GM18951 (cell line): Measurements from ENCODE around the gene FAM98B.

Experiments used
- POLR2A ChIP-seq: IDR thresholded peaks from 4 replicates; pipeline ENCODE4 v1.6.1; 2011; ENCODE audit warnings: mild to moderate bottlenecking; ENCODE audit not compliant: insufficient read length, insufficient read depth; ENCODE audit errors: extremely low read depth
- in situ Hi-C: fragments of 300-500 bp; cut with MboI; formaldehyde crosslinking; loops from one replicate; pipeline ENCODE4 v1.12.0; 2022; ENCODE audit warnings: low sequenced_read_pairs, mixed read lengths, inconsistent platforms; ENCODE audit not compliant: unreplicated experiment

FAM98B gene

DNA sequence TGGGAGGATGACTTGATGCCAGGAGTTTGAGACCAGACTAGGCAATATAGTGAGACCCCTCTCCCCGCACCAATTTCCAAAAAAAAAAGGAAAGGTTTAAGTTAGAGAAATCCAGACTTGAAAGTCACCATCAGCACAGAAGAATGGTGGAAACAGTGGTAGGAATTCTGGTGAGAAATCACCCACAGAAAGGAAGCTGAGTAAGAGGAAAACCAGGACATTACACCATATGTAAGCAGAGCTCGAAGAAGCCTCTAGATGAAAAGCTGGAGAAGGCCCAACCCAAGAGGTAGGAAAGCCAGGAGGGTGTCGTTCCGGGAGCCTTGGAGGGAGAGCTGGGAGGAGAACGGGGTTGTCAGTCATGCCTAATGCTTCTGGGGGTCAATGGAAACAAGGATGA lies 70.2 kb downstream of the FAM98B start:
- in situ Hi-C loops = no loop called here
- TF ChIP-seq POLR2A = no peak

DNA sequence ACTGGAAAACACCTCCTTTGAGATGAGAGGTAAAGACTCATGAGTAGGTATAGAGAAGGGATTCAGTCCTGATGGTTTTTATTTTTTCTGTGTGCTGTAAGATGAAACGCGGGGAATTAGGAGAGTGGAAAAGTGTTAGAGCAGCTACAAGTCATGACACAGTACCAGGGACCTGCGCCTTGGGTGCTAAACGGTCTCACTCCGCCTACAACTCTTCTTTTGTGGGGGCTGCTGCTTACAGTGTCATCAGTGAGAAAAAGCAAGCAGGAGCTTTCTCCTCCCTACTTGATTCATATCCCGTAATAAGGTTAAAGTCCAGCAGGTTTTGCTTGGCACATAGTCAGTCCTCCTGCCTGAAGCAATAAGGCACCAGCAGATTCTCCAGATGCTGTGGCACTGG lies 71.6 kb downstream of the FAM98B start:
- no peak for TF ChIP-seq POLR2A
- in situ Hi-C loops = no loop called here

DNA sequence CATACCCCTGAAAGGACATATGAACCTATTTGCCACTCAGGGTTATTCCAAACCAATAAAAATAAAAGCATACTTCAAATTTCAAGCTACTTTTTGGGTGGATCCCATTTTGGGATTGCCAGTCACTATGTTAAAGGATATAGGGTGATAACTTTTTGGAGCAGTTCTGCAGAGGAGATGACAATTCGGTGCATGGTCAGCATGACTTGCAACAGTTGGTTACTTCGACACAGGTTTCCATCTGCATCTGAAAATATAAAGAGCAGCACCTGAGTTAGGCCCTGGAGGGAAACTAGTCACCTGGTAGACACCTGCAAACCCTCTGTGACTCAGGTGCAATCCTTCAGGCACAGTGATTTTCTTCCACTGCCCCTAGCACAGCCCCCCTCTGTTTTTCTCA lies 72.2 kb downstream of the FAM98B start:
- no peak for TF ChIP-seq POLR2A
- in situ Hi-C loops = no loop called here

DNA sequence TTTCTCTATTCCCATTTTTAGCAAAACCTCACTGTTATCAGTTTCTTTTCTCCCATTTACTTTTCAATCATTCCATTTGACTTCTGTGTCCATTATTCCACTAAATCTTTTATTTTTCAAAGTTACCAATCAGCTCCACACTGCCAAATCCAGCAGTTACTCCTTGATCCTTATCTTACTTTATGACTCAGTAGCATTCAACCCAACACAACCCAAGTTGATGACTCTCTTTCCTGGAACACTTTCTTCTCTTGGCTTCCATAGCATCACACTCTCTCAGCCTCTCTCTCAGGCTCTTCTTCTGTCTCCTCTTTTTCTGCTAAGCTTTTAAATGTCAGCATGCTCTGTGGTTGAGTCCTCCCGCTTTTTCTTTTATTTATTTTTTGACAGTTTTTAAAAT lies 74.4 kb downstream of the FAM98B start:
- in situ Hi-C loops = no loop called here
- no peak for TF ChIP-seq POLR2A

DNA sequence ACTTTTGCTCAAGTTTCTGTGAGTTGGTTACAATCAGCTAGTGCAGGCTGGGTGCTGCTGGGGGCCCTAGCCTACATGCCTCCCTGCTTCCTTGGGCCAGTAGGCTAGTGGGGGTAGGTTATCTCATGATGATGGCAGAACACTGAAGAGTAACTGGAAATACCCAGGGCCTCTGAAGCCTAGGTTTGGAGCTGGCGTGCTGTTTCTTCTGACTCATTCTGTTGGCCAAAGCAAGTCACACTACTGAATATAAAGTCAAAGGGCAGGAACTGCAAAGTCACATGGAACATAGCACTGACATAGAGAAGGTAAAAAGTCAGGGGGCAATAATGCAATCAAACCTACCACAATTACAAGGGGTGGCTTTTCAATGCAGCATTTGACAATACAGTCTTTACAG lies 76.2 kb downstream of the FAM98B start:
- no peak for TF ChIP-seq POLR2A
- in situ Hi-C loops = no loop called here

DNA sequence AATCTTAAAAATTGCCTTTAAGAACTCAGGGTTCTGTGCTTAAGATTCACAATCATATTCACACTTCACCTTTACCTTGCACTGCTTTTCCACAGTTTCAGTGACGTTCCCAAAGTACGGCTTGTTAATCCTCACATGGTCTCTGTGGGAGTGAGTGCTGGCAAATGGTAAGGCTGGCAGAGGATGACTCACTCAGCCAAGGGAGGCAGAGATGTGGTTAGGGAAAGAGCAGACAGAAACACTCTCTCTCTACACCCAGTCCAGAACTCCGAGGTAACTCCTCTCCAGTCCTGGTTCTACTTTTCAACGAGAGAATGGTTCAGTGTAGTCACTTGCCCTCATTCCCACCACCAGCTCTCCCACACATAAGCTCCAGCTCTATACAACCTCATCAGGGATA lies 77.6 kb downstream of the FAM98B start:
- TF ChIP-seq POLR2A = no peak
- in situ Hi-C loops = no loop called here

DNA sequence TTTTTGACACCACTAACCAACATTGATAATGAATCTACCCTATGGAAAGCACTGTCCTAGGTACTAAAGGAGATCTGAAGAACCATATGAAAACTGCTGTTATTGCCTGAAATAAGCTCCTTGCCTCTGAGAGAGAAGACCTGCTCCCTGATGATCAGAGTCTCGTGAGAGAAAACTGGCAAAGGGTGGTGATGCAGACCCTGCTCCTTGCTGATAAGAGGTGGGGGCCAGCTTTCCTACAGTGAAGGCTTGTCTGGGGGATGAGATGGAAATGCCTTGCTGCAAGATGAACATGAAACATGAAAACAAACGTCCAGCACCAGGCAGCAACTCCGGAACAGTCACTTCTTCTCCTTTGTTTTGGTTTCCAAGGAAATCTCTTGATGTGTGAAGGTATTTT lies 78.8 kb downstream of the FAM98B start:
- in situ Hi-C loops = no loop called here
- TF ChIP-seq POLR2A = no peak

DNA sequence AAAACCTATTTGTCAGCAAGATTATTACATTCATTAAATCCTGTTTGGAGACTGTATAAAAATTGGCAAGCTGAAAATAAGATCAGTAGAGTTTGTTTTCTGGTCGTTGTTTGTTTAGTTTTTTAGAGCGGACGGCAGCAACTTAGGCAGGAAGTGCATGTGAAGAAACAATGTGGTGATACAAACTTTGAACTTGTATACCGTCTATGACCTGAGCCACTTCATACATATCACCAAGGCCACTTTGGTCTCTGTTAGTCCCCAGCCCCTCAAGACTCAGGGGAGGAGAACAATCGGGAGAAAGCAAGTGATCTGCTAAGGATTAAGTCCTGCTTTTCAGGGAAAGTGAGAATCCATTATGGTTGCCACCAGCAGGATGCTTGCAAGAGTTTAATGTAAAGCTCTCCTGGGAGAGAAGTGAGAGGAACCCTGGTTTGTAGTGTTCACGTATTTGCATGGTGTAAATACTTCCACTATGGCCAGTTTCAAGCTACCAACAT lies 79.5 kb downstream of the FAM98B start:
- no peak for TF ChIP-seq POLR2A
- in situ Hi-C loops = no loop called here

DNA sequence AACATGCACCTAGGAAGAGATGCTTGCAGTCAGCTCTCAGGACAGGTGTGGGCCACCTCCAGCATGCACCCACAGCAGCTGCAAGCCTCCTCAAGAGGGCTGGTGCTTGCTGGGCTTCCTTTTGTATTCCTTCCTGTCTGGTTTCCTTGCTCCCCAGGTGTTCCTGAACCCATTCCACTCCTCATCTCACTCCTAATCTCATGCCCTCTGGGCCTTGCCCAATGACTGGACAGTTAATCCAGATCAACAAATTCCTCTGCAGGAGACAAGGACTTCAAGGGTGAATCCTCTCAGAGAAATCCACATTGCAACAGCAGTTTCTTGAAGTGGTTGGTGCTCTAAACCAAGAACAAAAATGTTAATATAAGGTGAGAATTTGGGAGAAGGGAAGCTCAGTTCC lies 80.0 kb downstream of the FAM98B start:
- TF ChIP-seq POLR2A = no peak
- in situ Hi-C loops = no loop called here

DNA sequence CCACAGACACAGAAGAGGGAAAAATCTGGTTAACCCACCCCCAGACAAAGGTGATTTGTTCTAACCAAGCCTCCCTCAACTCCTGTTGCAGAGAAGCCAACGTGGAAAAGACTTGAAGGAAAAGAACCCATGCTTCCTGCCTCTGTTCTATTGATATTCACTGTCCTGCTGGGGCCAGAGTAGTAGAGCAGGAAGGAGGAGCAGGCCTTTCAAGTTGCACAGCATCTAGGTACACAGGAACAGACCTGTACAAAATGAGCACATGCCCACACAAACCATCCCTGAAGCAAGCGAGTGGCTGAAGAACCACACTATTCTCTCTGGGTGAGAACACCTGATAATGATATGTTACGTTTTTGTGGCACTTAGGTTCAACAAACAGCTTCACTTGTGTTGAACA lies 80.8 kb downstream of the FAM98B start:
- in situ Hi-C loops = no loop called here
- TF ChIP-seq POLR2A = no peak

DNA sequence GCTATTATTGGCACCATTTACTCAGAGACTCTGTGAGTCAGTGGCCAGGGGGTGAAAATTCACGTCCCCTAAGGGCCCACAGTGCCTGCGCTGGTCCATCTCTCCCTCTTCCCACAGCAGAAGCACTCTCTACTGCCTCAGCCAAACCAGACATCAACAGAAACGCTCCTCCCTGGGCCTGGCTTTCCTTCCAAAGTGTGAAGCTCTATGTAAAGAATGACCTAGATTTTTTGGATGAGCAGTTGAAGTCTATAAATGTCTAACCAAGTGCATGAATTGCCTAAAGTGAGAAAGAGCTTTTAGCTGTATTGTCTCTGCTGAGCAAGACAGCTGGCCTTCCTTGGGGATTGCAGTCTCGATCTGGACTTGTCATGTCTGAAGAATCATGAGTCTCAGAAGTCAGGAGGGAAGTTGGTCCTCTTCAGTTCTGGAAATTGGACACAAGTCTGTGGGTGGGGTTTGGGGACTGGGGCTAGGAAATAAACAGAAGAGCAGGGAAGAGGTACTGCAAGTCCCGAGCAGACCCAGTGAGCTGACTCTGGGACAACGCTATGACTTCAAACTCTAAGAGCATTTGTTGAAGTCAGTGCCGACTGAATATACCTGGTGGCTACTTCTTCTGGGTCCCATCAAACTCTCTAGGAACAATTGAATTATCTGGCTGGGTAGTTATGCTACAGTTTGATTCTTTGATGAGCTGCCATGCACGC lies 81.7 kb downstream of the FAM98B start:
- no peak for TF ChIP-seq POLR2A
- in situ Hi-C loops = no loop called here

DNA sequence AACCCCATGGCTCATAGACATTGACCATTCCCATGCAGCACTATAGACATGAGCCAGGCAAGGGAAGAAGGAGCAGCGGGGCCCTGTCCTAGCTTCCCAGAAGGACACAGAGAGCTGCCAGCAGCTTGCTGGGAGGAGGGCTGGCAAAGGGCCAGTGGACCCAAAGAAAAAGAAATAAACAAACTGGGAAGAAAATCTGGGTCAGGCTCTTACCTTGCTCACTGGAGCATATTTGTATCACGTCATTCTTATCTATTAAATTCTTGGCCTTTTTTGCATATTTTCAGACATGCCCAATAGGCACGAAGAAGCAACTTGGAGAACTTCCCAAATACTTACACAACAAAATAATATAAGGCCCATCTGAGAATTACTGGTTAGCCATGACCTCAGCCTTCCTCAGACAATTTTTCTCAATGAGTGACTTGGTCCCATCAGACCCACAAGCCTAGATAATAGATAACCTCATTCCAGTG lies 82.3 kb downstream of the FAM98B start:
- in situ Hi-C loops = no loop called here
- no peak for TF ChIP-seq POLR2A
